HG03520 (cell line): ENCODE measurements around the gene SEMA3D.

Source experiments
- ATAC-seq: cut with Tn5 transposase; IDR thresholded peaks from one replicate; pipeline ENCODE4 v1.9.1; 2021; ENCODE audit warnings: mild to moderate bottlenecking, moderate library complexity; ENCODE audit not compliant: unreplicated experiment

SEMA3D gene

DNA sequence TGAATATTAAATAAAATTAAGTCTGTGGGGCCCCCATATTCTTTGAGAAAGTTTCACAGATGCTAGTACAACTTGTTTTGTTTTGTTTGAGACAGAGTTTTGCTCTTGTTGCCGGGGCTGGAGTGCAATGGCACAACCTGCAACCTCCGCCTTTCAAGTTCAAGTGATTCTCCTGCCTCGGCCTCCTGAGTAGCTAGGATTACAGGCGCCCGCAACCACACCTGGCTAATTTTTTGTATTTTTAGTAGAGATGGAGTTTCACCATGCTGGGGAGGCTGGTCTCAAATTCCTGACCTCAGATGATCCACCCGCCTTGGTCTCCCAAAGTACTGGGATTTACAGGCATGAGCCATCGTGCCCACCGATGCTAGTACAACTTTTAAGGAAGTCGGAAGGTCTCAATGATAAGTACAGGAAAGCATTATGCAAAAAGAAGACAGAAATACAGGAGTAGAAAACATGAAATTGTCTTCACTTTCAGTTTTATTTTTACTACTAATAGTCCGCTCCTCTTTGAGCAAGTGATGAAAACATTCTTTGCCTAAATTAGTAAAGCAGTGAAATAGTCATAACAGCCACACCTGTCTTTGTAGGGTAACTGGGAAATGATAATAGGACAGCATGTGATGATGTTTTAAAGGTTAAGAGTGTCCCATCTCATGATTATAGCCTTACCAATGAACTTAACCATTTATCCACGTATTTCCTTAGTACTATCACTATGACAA, 147.5 kb downstream of the SEMA3D start:
- peak; percentile 89 for ATAC-seq

- ATAC-seq: no peak
These were observed 148.4 kb downstream of the SEMA3D start for GRCh38 chr7:85038466-85038865.

- no peak for ATAC-seq
These were observed 153.6 kb downstream of the SEMA3D start for GRCh38 chr7:85033263-85033662.

GRCh38 chr7:85031475-85031874, 155.4 kb downstream of the SEMA3D start:
- no peak for ATAC-seq

DNA sequence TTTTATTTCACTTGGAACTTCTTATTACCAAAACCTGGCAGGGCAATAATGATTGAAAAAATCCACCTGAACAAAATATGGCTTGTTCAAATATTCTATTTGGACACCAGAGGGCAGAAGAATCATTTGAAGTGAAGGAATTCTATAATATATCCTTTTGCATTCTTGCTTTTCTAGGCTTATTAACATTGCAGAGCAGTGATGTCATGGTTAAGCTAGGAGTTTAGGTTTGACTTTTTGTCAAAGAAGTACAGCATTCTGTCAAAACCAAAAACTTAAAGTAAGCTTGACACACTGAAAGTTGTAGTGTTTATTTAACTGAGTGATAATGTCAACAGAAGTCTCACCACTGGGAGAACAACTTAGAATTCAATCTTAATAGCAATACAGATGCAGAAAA, 156.0 kb downstream of the SEMA3D start:
- ATAC-seq: peak; percentile 51

DNA sequence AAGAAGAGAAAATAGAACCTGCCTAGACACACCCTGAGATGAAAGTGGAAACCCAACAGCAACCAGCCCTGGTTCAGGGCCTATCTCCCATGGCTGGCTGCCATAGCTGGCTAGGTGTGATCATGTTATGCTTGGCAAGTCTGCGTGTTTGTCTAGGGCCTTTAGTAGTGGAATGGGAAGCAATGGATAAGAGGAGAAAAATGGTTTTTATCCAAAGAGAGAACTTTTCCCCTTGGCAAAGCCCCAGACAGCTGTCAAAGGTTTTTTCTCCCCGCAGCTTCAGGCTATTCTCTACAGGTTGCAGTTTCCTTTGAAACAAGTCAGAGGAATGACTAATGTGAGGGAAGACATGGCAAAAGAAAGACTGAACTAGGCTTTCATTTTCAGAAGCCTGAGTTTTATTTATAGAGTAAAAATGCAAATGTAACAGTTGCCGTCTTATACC, 161.5 kb downstream of the SEMA3D start:
- peak; percentile 67 for ATAC-seq

- ATAC-seq: no peak
These were observed 162.9 kb downstream of the SEMA3D start for GRCh38 chr7:85023916-85024315.

- ATAC-seq: no peak
These were observed 163.7 kb downstream of the SEMA3D start for GRCh38 chr7:85023066-85023712.

DNA sequence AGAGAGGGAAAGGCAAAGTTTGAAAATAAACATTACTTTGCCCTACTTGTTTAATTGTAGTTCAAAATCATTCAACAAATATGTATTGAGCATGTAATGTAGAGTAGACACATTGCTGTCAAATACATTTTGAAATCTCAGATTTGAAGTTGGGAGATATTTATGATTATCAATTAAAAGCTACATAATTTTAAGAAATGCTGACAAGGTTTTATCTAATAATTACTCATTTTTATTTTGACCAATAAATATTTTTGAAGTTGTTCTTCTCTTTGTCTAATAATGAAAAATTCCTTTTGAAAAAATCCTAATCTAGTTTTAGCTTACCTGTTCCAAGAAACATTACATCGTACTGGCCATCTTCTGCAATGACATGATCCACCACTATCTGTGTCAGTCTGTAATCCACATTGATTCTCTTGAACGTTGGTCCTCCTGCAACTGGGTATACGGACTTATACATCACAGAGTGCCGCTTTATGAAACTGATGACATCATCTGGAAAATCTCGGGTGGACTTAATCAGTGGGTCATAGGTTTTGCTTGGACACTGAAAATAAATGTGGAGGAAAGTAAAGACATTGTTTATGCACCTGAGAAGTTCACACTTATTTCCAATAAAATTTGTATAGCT, 164.7 kb downstream of the SEMA3D start:
- ATAC-seq: no peak

DNA sequence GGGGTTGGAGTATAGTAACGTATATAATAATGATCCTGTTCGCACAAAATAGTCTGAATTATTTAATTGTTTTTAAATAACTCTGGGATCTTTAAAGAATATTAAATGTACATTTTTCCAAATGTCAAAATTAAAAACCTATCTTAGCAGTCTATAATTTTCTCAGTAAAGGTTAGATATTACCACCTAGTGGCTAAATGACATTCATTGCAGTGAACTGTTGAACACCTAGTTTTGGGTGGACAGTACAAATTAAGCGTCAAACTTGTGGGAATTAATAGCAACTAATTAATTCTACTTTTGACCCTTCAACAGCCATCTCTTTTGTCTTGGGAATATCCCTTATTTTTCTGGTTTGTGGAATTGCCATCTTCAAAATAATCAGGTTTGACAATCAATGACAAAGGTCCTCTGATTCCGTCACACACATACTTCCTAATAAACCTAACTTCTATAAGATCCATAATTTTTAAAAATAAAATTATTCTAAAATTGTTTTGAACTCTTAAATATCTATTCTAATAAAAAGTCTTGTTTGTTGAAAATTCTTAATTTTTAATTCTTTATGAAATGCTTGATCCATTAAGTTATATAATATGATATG, 165.7 kb downstream of the SEMA3D start:
- no peak for ATAC-seq

DNA sequence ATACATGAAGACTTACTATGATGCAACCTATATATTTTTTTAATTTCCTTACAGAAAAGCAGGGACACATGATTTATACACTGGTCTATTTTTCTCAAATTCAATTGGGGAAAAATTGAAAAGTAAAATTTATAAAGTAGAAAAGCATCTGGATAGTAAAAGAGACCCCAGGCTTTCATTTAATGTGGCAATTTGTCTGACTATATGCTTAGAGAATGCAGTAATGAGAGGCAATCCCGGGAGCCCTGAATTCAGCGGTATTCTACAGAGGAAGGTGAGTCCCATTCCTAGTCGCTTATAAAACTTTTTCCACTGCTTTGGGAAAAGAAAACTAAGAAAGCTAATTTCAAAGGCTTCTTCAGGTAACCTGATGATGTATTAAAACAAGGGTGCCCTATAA, 167.1 kb downstream of the SEMA3D start:
- no peak for ATAC-seq

DNA sequence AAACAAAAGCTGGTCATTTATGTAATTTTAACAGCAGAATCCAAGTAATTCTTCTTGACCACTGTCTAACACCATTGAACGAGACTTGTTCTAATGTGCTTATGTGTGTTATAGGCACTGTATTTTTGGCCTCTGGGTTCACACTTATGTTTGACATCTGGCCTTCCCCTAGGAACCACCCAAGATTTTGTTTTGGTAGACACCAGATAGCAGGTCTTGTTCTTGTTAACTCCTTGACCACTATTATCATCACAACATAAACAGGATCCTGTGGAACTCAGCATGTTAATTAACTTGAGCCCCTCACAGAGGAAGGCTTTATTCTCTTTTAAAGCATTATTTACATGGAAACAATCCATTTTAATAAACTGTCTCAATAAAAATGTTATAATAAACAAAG, 167.7 kb downstream of the SEMA3D start:
- no peak for ATAC-seq

DNA sequence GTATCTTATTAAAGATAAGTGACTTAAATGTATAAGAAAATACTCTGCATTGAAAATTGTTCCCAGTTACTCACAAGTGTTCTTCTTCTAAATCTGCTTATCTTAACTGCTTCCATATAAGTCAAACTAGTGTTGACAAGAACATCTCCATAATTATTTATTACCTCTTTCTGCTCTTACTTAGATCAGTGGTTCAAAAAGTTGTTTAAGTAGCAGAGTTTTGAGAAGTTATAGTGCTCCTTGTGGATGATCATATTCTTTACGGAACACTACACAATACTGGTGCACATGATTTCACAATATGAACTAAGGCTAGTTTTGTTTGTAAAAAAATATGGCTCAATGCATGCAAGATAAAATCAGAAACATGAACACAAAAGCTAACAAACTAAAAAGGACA, 168.4 kb downstream of the SEMA3D start:
- no peak for ATAC-seq

DNA sequence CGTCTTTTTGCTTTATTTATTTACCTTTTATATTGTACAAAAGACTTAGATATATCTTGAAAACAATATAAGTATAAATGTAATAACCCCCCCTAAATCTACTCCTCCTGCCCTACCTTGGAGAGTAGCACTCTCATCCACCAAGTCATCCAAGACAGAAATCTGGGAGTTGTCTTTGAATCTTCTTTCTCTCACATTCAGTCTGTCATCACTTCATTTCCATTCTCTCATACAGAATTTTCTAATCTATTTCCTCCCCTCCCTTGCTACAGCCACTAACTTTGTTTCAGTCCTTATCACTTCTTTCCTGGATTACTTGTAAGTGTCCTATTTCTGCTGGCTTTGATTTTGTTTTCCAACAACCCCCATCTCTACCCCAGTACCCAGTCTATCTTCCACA, 170.6 kb downstream of the SEMA3D start:
- no peak for ATAC-seq

DNA sequence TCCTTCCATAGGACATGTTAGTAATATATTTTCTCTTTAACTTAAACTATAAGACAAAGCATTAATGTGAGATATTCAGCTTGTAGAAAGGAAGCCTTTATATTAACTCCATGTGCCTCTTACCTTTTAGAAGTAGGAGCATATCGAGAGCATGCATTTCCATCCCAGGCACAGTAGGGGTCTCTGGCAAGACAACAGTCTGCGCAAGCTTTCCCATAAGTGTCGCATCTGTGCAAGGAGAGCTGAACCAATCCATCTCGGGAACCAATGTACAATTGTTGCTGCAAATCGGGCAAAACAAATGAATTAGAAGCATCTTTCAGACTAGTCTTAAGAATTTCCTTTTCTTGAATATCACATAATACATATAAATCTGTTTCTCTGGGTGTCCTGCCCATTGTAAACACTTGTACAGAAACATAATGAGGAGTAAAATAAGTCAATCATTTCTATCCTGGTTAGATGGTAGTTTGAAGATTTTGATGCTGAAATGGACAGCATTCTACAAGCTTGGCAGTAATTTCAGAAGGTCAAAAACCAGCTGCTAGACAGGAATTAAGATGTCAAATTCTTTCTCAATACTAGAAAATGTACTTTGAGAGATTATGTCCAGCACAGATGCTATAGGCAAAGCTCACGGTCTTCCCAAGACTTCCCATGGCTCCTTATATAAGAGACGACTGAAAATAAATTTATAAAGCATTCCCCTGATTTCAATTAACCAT, 171.8 kb downstream of the SEMA3D start:
- ATAC-seq: no peak

DNA sequence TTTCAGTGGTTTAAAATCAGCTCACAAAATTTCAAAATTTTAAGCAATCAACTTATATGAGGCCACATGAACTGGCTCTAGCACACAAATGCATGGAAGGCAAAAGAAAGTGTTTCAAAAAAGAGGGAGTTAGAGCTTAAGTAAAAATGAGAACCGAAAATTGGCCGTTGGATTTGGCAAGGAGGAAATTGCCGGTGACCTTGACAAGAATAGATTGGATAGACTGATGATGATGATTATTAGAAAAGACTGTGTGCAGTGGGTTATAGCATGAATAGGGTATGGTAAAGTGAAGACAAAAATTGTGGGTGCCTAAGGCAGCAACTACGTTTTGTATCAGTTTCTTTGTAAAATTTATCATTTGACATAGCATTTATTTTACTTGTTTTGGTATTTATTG, 175.7 kb downstream of the SEMA3D start:
- ATAC-seq: no peak

DNA sequence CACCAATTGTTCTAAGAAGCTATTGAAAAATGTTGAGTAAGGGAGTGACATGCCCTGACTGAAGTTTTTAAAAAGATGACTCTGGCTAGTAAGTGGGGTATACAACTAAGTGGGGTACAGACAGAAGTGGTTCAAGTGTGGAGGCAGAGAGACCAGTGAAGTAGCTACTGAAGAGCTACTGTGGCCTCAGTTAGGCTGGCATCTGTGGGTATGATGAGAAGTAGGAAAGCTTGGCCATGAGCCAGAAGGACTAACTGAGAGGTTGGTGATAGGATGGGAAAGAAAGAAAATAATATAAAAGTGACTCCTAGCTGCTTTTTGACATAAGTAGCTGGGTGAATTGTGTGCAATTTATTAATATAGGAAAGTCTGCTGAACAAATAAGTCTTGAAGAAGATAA, 176.6 kb downstream of the SEMA3D start:
- no peak for ATAC-seq

- no peak for ATAC-seq
These were observed 180.1 kb downstream of the SEMA3D start for GRCh38 chr7:85006754-85007153.

GRCh38 chr7:85004402-85004801, 182.5 kb downstream of the SEMA3D start:
- no peak for ATAC-seq

GRCh38 chr7:85001495-85002345, 185.1 kb downstream of the SEMA3D start:
- ATAC-seq: no peak
